DMS153 treated with DMSO at 0.1 percent for 48 hours (cell line): ENCODE results near the gene RELL1.

Experiments
- DNase-seq: peaks from one replicate; lab custom pipeline; 2025; ENCODE audit not compliant: unreplicated experiment; lab: John Stamatoyannopoulos, UW

Gene RELL1

DNA sequence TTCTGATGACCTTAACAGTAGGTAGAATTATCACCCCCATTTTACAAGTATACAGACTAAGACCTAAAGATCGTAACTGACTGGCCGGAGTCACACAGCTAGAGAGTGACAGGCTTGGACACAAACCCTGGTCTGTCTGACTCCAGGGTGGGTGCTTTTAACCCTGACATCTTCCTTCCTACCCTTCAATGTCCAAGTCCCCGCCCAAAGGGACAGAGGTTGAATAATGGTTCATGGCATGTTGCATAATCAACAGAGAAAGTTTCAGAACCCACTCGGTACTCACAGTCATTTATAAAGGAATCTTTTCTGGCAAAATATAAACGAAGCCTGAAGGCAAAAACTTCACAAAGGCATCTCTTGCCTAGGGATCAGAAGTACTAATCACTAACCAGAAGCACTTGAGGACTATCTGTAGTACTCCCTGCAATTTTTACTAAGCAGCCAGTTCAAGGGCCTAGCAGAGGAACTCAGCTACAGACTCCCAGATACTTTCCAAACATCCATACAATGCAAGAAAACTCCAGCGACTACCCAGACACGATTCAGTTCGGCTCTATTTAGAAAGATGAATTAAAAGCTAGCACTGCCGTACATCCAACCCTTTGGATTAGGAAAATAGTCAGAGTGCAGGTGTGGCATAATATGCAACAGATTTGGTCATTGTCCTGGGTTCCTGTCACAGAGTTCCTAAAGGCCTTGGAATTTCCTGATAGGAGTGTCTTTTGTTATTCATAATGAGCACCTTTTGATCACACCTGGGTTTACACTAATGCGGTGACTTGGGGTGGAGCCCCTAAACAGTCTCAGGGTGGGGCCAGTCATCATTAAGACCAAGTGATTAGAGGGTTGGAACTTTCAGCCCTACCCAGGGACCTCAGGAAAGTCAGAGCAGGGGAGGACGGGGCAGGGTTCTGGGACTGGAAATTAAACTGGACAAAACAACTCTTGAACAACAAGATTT, 44.0 kb downstream of the RELL1 start:
- DNase-seq, result no peak

GRCh38 chr4:37641352-37641751, 44.8 kb downstream of the RELL1 start:
- DNase-seq, result no peak

DNA sequence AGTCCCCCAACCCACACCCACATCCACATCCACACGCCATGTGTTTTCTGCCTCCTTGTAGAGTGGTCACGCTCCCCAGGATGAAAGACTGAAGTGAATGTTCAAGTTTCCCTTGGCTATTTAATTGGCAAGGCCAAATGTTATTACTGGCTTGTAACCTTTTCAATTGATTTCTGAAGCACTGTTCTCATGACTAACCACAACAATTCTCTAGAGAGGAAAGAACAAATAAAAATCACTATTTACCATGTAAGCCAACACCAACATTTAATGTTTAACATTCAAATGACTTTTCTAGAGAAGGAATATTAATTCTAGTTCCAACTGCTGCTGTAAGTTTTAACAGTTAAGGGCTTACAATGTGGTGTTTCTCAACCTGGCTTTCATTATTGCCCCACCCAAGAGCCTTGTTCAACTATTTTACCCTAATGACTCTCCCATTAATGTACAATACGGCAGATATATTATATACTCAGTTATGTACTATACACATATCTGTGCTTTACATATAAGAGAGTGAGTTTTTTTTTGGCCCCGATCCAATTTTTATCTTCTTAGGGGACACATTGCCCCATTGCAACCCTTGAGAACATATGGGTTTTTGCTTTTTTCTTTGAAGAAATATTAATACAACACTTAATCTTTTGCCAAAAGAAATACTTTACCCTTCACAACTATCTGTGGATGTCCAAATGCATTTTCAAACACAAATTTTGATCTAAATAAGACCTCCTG, 46.5 kb downstream of the RELL1 start:
- no peak for DNase-seq

GRCh38 chr4:37635155-37635554, 51.0 kb downstream of the RELL1 start:
- DNase-seq, result no peak

- DNase-seq, result no peak
Measured at GRCh38 chr4:37634180-37634579, 52.0 kb downstream of the RELL1 start.

DNA sequence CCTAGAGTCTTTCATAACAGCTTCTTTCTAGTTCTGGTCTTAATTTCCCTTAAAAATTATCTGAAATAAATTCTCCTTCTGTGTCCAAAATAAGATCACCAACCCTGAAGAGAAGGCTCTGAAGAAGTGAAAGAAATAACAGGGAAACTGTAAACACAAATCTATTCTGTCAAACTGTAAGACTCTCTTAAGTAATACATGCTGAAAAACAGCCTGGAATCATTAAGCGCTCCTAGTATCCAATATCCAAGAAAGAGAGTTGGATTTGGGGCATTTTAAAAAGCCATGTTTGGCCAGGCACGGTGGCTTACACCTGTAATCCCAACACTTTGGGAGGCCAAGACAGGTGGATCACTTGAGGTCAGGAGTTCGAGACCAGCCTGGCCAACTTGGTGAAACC, 53.3 kb downstream of the RELL1 start:
- no peak for DNase-seq

- DNase-seq, result no peak
Measured at GRCh38 chr4:37631551-37631950, 54.6 kb downstream of the RELL1 start.

DNA sequence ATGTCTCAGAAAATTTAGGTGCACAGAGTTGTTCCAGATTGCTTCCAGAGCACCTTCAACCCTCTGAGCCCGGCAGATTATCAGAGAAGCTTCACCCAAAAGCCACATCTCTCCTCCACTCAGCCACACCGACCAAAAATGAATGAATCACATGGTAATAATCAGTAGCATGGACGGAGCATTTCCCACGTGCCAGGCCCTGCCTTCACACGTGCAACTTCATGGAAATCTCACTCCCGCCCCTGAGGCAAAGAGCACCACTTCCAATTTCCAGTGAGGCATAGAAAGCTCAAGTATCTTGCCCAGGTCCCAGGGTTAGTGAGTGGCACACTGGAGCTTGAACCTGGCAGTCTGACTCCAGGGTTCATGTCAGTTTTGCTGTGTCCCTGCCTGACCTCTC, 56.5 kb downstream of the RELL1 start:
- DNase-seq, result no peak

DNA sequence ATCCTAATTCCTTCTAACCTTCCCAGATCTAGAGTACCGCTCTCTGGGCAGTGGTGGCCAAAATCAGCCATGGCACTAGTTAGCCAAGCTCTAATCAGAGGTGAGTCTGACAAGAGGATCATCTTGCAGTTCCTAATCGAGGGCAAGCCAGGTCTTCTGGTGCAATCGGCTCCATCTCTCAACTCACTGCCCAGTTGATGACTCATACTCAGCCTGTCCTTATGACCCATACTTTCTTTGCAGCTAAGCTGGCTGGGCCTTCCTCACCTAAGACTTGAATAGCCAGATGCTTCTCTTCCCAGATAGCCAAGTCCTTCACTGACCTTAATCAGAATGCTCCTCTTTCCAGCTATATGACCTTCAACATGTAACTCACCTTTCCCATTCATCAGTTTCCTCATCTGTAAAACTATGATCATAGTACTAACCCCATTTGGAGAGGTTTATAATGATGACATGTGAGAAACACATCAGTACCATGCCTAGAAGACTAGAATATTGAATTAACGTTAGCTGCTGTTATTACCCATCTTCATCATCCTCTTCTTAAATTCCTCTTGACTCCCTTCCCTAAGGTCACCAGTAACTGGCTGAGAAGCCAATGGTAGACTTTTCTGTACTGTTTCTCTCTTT, 57.1 kb downstream of the RELL1 start:
- no peak for DNase-seq

GRCh38 chr4:37627263-37627662, 58.9 kb downstream of the RELL1 start:
- no peak for DNase-seq

DNA sequence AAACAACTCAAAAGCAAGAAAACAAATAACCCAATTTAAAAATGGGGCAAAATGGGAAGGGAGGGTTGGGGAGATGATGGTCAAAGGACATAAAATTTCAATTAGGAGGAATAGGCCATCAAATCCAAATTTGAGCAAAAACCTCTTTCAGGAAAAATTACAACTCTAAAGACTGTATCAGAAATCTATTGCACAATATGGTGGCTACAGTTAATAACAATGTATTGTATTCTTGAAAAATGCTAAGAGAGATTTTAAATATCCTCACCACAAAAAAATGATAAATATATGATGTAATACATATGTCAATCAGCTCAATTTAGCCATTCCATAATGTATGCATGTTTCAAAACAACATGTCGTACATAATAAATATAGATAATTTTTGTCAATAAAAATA, 60.7 kb downstream of the RELL1 start:
- DNase-seq, result no peak

DNA sequence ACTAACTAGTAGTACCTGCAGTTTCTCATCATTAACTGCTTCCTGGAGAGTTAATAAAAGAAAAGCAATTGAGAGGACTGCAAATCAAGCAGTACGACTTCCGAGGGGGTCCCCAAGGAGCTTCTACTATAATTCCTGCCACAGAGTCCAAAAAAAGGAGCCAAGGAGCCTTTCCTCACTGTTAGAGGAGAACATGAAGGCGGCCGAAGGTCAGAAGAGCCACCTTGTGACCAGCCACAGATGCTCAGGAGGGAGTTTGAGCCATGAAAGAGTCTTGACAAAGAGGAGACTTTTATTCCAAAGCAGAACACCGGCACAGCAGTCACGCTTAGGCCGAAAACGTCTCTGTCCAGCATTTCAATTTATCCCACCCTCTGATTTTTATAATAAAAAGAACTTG, 62.2 kb downstream of the RELL1 start:
- DNase-seq, result no peak

GRCh38 chr4:37623125-37623524, 63.1 kb downstream of the RELL1 start:
- no peak for DNase-seq

GRCh38 chr4:37620176-37620575, 66.0 kb downstream of the RELL1 start:
- DNase-seq, result no peak

DNA sequence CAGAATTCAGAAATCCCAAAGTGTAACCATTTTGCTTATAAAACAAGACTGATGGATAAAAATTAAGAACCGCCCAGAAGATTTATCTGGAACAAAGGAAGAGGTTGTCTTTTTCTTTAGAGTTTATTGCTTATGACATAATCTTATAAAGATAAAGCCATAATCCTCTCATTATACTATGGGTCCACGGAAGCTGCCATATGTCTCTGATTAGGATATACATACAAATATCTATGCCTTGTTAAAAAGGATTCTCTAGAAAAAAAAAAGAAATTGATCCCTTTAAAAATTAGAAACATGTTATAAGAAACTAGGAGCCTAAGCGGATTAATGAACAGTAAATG, 70.5 kb downstream of the RELL1 start:
- DNase-seq, result no peak

GRCh38 chr4:37615059-37615719, 71.0 kb downstream of the RELL1 start:
- DNase-seq, result no peak

DNA sequence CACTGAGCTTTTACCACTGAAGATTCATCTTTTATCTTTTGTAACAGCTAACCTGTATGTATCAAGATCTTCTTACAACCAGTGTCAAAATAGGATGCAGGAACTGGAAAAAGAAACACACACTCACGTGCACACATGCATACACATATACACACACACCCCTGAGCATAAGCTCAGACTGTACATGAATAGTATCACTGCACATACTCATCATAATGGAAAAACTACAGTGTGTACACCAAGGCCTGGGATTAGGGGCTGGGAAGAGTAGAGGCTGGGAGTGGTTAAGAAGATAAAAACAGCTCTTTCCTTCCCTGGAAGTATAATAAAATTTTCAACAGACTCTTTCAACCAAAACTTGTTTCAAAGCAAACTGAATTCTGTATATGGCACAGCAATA, 73.4 kb downstream of the RELL1 start:
- DNase-seq, result no peak

DNA sequence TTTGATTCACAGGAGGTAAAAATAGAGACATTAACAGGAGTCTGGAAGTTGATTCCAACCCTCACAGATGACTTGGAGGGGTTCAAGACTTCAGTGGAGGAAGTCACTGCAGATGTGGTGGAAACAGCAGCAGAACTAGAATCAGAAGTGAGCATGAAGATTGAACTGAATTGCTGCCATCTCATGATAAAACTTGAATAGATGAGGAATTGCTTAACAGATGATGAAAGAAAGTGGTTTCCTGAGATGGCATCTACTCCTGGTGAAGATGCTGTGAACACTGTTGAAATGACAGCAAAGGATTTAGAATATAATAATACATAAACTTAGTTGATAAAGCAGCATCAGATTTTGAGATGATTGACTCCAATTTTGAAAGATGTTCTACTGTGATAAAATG, 76.5 kb downstream of the RELL1 start:
- no peak for DNase-seq

DNA sequence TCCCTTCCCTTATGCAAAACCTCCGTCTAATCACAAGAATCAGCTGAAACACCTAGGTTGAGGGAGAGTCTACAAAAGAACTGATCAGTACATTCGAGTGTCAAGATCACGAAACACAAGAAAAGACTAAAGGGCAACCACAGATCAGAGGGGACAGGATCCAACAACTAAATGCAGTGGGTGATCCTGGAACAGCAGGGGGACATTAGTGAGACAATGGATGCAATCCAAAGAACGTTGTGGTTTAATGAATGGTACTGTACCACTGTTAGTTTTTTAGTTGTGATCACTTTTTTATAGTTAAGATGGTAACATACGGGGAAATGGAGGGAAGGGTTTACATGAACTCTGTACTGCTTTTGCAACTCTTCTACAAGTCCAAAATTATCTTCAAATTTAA, 79.2 kb downstream of the RELL1 start:
- DNase-seq, result no peak

GRCh38 chr4:37605843-37606565, 80.2 kb downstream of the RELL1 start:
- DNase-seq, result no peak

GRCh38 chr4:37604461-37604860, 81.7 kb downstream of the RELL1 start:
- no peak for DNase-seq
